Epidermal melanocyte (primary cell): ENCODE measurements around the gene TNC.

Experiments
- DNase-seq: peaks from one replicate; pipeline ENCODE4 v3.0.0; 2011; ENCODE audit warnings: low spot score; ENCODE audit not compliant: insufficient read length

The TNC gene

GRCh38 chr9:115117999-115118878, at the start of gene TNC:
Gene TNC, minus strand, starts transcription at chr9:115118157. Its CDS starts 27,139 bp downstream, at chr9:115091018.
- peak; percentile 40 for DNase-seq

- DNase-seq = peak; percentile 57
Observed at GRCh38 chr9:115167175-115167574, 49.2 kb upstream of the TNC start.

- no peak for DNase-seq
Observed at GRCh38 chr9:115165233-115165632, 47.3 kb upstream of the TNC start.

GRCh38 chr9:115164511-115164974, 46.6 kb upstream of the TNC start:
- DNase-seq = peak; percentile 16

GRCh38 chr9:115162946-115163345, 45.0 kb upstream of the TNC start:
- DNase-seq = no peak

GRCh38 chr9:115161446-115161845, 43.5 kb upstream of the TNC start:
- no peak for DNase-seq

GRCh38 chr9:115158661-115159481, 40.9 kb upstream of the TNC start:
- DNase-seq = no peak

GRCh38 chr9:115157245-115157674, 39.3 kb upstream of the TNC start:
- peak; percentile 39 for DNase-seq

GRCh38 chr9:115155037-115155436, 37.1 kb upstream of the TNC start:
- no peak for DNase-seq

- DNase-seq = no peak
Observed at GRCh38 chr9:115154617-115155016, 36.7 kb upstream of the TNC start.

- no peak for DNase-seq
Observed at GRCh38 chr9:115152281-115152820, 34.4 kb upstream of the TNC start.

GRCh38 chr9:115148721-115149120, 30.8 kb upstream of the TNC start:
- no peak for DNase-seq

GRCh38 chr9:115146581-115147021, 28.6 kb upstream of the TNC start:
- no peak for DNase-seq

- DNase-seq = no peak
Observed at GRCh38 chr9:115144706-115145105, 26.7 kb upstream of the TNC start.

- DNase-seq = no peak
Observed at GRCh38 chr9:115143689-115144088, 25.7 kb upstream of the TNC start.

GRCh38 chr9:115142517-115143270, 24.7 kb upstream of the TNC start:
- no peak for DNase-seq

- DNase-seq = no peak
Observed at GRCh38 chr9:115142090-115142489, 24.1 kb upstream of the TNC start.

- DNase-seq = no peak
Observed at GRCh38 chr9:115141612-115142011, 23.7 kb upstream of the TNC start.

- no peak for DNase-seq
Observed at GRCh38 chr9:115138151-115138550, 20.2 kb upstream of the TNC start.

- no peak for DNase-seq
Observed at GRCh38 chr9:115137526-115137925, 19.6 kb upstream of the TNC start.
